Suppressor macrophage (primary cell): ENCODE data around the gene PKNOX2.

Source experiments
- DNase-seq, 4 experiments: peaks; one replicate each; pipeline ENCODE4 v3.0.0-alpha.2; 2020 to 2022

The PKNOX2 gene

DNA sequence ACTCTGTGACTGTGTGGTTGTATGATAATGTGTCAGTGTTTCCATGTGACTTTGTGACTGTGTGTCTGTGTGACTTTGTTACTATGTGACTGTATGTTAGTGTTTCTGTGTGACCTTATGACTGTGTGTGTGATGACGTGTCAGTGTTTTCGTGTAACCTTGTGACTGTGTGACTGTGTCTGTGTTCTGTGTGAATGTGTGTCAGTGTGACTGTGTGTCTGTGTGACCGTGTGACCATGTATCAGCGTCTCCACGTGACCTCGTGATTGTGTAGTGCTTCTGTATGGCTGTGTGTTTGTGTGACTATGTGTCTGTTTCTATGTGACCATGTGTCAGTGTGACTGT is 9.5 kb upstream of the PKNOX2 start:
- DNase-seq = no peak

DNA sequence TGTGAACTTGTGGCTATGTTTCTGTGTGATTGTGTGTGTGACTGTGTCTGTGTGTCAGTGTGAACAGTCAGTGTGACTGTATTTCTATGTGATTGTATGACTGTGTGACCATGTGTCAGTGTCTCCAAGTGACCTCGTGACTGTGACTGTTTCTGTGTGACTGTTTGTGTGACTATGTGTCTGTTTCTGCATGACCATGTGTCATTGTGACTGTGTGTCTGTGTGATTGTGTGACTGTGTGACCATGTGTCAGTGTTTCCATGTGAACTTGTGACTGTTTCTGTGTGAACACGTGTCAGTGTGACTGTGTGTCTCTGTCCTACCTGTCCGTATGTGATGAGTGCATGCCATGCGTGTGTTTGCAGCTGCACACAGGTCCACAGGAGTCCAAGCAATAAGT is 8.8 kb upstream of the PKNOX2 start:
- DNase-seq = no peak

DNA sequence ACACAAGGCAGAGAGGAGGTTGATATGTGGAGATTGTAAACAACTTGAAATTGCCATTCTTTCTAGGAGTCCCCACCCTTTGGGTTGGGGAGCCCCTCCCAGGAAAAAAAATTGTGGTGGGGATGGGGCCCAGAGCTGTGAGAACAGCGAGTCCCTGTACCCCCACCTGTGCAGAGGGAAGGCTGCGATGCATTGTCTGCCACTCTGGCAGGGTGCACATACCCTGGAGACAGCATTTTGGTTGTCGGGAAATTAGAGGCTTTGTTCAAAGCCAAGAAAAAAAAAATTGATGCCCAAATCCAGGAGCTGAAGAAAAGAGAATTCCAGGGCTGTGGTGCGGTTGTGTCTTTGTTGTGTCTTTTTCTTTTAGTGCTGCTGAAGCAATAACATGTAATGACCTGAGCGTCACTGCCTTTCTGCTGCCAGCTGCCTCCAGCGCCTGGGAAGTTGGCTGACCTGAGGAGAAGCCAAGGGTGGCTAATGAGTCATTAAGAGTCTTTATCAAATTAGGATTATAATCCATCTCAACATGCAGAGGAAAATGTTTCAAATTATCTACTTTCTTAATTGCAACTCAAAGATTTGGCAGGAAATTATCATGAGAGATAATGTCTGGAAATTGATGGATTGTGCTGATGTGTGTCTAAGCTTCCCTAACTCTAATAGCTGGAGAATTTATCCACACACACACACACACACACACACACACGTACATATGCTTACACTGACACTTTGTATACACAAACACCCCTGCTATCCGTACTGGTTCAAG is 8.0 kb upstream of the PKNOX2 start:
- no peak for DNase-seq

DNA sequence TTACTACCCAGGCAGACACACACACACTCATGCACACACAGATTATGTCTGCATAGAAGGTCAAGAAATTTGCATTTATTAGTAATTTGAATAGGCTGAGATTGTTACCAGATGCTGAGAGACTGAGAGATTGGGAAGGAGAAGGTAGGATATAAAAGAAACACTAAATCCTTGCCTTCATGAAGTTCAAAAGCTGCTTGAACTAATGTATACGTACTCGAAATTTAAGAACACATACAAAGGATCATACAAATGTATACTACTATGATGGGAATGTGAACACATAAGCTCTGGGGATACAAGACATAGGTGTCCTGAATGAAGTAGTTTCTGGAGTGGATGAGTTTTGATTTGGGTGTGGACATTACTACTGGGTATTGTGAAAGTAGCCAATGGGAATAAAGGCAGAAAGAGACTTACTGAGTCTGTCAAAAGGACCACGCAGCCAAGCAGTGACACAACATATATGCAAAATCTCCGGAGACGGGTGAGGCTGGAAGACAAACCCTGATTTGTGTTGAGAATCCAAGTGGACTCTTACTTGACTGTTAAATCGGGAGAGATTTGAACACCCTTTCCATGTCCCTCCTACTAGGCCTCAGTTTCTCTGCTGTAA is 7.3 kb upstream of the PKNOX2 start:
- no peak for DNase-seq

DNA sequence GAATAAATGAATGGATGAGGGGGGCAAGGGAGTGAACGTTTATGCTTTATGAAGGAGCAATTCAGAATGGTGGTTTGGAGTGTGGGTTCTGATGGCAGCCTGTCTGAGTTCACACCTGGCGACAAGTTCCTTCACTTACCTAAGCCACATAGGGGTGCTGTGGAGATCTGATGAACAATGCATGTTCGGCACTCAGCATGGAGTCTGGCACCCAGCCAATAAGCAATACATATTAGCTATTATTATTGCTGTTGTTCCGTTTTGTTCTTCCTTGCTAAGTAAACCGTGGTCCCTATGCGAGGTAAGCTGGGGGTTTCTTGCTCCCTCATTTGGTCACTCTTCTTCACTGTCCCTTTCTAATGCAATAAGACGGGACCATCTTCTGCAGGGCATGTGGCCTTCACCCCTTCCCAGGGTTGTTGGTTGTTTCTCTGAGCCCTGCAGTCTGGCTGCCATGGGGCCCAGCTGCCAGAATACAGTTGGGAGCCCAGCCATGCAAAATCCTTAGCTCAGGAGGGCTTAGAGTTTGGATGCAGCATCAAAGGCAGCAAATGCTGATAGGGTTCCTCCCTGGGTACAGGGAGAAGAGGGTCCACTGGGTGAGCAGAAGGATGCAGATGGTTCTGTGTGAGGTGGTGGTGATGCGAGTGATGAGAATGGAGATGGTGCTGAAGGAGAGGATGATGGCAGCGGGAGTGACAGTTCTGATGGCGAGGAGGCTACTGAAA is 6.4 kb upstream of the PKNOX2 start:
- DNase-seq = no peak

DNA sequence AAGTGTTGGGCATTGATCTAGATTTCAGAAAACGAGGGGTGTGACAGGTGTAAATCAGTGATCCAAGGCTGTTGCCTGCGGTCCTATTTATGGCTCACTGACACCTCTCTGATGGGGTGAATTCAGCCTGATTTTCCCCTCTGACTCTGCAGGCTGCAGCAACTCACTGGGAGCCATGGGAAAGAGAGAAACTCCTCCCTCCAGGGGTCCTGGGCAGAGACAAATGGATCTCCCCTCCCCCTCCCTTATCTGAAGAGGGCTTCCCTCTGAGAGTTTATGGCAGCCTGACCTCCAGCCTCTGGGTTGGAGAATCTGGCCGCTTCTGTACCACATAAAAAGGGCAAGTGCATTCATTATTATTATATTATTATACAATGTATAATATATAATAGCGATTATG is 1.8 kb upstream of the PKNOX2 start:
- DNase-seq = no peak

DNA sequence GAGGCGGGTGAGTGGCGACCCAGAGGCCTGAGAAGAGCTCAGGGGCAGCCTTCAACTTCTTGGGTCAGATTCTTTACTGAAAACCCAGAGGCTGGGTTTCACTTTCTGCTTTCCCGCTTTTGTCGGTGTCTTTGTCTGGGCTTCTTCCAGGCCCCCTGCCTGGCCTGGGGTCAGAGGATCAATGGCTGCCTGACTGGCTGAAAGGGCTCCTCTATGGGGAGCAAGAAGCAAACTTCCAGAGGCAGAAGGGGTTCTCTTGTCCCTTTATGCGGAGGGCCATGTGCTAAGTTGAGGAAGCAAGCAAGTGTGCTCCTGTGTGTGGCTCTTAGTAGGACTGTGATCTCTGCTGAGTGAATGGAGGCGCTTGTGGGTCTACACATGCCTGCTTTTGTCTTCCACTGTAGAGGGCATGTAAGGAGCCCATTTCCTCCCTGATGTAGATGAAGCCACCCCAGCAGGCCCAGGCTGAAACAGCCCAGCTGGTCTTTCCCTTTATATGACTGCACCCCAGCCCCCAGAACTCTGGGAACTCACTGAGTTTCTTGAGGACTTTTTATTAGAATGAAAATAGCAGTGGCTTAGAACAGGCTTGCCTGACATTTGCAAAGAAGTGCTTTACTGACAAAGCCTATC is 1.0 kb upstream of the PKNOX2 start:
- DNase-seq = no peak

DNA sequence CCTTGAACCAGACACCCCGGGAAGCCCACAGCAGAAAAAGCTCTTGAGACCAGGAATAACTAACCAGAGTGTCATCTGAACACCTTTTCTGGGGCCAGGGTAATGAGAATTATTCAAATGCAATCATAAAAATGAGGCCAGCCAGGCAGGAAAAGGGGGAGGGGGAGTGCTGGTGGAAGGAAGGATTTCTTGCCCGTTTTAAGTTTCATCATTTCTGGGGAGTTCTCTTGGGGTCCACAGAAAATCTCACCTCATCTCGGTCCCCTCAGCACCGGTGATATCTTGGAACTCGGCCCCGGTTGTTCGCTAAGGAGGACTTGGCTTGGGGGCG is 495 bp upstream of the PKNOX2 start:
- no peak for DNase-seq

DNA sequence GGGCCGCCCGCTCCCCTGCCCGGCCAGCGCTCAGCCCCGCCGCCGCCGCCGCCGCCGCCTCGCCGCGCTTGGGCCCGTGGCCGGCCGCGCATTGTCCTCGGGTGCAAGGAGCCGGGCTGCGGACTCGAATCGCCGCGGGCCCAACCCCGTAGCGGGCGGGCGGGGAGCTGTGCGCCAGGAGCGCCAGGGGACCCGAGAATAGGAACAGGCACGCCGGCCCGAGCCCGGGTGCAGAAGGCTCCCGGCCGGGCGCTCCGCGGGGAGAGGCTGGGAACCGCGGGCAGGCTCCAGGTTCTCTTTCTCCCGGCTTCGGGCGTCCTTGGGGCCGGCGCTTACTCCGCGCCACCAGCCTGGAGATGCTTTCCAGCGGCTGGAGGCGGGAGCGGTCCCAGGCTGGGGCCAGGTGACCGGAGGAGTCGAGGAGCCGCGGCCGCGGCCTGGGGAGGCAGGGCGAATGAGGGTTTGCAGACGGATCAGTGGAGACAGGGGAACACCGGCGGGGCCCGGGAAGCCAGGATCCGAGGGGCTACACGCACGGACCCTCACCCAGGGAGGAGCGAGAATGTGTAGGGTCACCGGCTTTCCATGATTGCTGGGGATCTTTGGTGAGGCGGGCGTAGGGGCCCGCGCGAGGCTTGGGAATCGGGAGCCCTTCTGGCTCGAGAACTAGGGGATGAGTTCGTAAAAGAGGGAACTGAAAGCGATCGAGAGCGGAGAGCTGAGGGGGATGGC is 726 bp downstream of the PKNOX2 start:
- DNase-seq = peak; percentile 22 to 53 (median 50)

DNA sequence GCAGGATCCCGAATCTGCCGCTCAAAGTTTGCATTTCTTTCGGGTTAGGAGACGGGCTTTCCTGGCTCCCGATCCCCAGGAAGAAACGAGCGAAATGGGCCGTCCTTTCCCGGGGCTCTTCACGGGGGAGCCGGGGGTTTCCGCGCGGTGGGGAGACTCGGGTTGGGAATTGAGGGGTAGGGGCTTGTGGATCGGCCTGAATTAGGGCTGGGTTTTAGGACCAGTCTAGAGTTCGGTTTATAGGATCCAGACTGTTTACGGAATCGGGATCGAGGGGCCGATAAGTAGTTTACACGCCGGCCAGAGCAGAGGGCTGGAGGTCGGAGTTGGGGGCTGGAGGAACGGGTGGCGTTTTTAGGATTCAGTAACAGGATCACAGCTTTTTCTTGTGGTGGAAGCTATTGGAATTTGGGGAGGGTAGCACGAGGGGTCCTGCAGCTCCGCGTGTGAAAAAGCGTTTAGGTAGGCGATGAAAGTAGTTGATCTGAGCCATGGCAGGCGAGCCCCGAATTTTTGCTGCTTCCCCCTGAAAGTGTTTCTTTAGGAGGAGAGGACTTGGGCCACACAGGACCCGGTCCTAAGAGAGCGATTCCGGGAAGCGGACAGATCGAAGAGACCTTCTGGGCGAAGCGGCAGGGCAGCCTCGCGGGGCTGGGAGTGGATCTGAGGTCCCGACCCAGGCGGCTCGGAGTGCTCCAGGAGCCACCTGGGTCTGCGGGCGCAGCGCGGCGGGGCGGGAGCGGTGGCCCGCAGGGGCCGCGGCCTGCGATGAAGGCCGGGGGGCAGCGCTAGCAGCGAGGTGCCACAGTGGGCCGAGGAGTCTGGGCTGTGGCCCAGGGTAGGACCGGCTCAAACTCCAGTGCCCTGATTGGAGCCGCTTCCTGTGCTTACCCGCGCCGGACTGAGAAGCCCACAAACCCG is 1.6 kb downstream of the PKNOX2 start:
- DNase-seq = peak in 2 of 4 experiments; percentile 22 to 34

DNA sequence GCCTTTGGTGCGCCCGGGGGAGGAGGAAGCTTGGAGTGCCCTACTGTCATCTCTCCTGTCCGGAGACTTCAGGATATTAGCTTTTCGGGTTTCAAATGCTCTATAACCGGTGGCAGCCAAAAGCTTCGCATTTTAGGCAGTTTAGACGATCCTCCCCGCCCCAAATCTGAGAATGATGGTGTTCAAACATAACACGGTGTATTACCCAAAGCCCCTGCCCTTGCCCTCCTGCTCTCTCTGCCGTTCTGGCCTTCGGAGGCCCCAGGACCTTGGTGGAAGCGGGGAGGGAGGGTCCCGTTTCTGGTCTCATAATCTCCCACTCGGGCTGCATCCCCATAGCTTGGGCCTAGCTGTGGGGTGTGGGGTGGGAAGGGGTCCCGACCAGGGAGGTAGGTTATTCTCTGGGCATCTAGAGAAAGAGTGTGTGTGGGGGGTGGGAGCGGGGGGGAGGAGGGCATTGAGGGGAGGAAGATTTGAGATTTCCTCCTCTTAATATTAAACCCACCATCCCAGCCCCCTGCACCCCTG is 2.3 kb downstream of the PKNOX2 start:
- no peak for DNase-seq

DNA sequence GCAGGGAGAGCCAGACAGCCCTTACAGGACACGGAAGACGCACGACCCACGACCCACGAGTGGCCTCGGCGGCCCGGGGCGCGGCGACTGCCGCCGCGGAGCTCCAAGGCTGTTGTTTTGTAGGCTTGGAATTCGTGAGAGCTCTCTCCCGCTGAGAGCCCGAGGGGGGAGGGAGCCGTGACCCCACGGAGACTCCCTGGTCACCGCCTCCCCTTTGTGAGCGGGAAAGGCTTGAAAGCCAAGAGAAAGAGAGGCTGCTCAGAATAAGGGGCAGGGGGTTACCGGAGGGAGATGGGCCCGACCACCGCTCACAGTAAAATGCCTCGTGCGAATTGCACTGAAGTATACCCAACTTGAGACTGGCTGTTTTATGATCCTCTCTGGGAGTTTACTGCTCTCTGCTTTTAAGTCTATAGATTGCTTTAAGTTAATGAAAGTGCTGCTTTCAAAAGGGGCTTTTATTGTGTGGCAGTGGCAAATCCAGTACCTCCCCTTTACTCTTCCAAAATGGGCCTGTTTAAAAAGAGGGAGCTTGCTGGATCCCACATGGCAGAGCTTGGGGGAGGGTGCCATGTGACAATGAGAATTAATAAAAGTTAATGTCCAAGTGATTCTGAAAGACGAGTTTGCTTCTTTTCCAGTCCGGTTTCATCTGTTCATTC is 2.9 kb downstream of the PKNOX2 start:
- DNase-seq = no peak

DNA sequence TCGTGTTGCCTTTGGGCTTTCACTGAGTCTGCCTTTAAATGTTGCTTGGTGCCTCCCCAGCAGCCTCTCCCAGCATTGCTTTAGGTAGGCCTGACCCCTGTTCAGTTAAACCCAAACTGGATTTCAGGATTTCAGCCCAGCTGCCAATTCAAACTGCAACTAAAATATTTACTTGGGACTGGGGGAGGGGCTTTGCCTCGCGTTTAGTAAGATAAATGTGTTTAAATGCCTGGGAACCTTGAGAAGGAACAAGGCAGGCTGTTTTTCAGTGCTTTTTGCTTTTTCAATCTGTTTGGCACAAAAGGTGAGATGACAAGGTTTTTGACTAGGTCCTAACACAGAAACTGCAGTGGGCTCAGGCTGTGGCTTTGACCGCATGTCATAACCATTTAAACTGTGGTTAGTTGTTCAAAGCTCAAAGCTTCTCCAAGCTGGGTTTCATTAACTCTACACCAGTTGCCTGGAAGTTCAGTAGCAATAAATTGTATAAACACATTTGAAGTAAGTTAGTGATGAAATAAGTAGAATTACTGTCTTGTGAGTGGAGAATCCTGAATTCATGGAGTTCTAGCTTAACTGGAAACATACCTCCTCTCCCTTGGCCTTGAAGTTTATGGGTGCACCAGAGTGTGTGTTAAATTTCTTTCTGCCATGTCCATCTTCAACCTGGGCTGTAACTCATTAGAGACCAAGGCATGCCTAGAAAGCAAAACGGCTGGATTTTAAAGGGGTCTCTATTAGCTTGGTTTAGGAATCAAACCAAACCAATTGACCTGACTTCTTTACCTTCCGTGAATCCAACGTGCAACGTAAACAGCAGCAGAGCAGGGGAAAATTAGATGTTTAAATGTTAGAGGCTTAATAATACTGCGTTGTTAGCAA is 3.6 kb downstream of the PKNOX2 start:
- no peak for DNase-seq

DNA sequence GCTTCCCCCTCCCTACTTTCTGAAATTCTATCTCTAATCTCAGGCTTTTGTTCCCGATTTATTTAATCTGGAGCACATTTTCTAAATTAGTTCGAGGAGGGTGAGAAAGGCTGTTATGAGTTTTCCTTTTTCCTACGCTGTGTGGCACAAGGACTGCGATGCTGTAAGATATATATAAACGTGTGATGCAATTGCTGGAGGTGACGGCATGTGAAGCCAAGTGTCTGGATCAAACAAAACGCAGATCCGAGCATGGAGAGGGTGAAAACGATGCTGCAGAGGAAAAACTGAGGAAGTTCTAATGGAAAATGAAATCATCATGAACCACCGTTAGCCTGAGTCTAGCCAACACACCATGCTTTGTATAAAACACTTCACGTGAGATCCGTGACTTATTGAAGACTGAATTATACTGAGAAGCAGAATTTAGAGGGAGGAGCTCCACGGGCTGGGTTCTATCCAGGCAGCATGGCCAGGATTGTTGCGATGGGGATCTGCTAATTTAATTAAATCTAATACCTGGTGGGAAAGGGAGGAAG is 4.4 kb downstream of the PKNOX2 start:
- no peak for DNase-seq

DNA sequence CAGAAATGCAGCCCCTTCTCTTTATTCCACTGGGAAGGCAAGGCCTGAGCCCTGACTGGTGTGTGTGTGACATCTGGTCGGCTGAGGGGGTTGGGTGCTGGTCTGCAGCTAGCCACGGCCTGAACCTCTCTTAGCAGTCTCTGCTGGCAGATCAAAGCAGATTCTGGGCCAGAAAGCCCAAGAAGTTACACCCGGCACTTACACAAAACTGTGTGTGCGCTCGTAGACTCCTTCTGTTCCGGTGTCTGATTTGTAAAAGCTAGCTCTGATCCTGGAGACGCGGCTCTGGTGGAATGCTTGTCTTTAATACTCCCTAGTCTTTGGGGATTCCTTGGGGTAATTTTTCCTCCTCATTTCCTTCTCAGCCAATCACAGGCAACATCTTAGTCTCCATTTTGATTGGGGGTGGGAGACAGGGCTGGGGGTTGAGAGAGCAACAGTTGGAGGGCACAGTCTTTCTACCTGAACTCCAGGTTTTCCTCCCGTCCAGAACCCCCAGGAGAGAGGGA is 5.5 kb downstream of the PKNOX2 start:
- no peak for DNase-seq

DNA sequence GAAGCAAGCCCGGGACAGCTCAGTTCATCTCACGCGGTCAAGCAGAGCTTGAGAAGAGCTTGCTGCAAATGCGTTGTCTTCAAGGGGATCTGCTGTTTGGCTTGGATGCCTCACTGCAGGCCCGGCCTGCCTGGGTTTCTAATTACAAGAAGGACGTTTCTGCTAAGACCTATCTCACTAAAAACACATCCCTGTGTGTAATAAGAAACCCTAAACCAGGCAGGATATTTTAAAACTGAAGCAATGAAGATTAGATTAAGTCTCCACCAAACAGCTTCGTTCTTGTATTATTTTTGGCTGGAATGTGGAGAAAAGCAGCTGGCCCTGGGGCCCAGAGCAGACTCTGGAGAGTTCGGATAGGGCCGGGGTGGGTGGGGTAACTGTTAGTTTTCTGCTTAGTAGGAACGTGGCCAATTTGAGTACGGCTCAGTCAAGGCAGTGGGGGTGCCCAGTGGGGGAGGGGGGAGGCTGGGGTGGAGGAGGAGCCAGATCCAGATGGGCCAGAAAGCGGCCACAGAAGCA is 6.0 kb downstream of the PKNOX2 start:
- no peak for DNase-seq

DNA sequence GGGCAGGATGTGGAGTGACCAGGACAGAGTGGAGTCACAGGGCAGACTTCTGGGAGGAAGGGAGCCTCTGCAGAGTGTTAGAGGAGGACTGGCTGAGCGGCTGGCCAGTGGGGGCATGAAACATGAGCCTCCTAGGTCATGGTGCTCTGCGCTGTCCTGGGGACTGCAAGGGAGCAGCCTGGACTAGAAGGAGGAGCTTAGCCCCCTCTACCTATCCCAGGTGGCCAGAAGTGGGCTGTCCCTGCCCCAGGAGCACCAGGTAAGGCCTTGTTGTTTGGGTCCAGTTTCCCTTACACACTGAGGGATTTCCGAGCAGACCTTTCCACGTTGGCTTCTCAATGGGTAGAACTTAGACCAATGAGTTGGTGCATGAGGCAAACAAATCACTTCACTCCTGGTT is 7.4 kb downstream of the PKNOX2 start:
- no peak for DNase-seq

DNA sequence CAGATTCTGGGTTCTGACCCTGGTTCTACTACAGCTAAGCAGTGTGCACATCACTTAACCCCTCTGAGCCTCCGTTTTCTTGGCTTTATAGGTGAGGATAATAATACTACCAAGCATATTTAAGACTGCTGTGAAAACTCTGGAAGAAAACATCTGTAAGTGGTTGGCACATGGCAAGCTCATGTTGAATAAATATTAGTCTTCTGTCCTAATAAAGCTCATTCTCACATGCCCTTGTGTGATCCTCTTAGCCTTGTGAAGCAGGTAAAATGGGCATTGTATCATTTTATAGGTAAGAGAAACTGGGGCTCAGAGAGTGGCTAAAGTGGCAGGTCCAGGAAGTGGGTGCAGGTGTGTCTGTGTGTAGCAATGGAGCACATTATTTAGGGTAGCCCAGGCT is 8.5 kb downstream of the PKNOX2 start:
- DNase-seq = no peak

DNA sequence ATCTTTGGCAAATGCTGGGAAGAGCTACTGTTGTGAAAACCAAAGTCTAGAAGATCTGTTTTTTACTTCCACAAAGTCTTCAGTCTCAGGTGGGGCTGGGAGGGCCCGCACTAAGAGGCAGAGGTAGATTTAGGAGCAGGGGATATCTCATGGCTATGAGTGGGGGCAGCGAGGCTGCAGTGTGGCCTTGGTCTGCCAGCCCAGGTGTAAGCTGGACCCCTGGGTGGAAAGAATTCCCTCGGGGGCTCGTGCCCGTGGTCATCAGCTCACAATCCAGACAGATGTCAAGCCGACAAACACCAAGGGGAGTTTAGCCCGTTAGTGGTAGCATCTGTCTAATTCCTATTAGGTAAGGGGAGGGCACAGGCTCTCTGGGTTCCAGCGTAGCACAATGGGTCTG is 9.0 kb downstream of the PKNOX2 start:
- DNase-seq = no peak
